ENCODE measurements around the gene ATAD3C. TPM values are rescaled to one million over a fixed set of nuclear protein-coding genes. Genes with fewer than 3 reads are reported as not detected.
A peak's percentile ranks its signal among the peaks of the same experiment; 100 is the strongest.

The ATAD3C gene
- total and polyA plus RNA-seq, 2 of the 8 experiments (the other 6 are each of a cell fraction or from before 2014, with no cell fraction given): 2.0 to 2.7 TPM

GRCh38 chr1:1510912-1511532 is 61.5 kb downstream of the ATAD3C start (continued):
- TF ChIP-seq TAF1 (IDR thresholded peaks at IDR 0.05; ENCODE audit: low read depth, low read length): no peak
- TF ChIP-seq SIN3A (conservative IDR thresholded peaks at IDR 0.05 in 1 of 2, IDR thresholded peaks at IDR 0.05 in 1 of 2; ENCODE audit: low read depth in 1 of 2, low read length in 2 of 2): peak in 1 of 2 experiments; percentile 6; a peak in 1 of 4 replicates

Measured in H1 (cell line).